BJ (cell line): ENCODE data around the gene DNHD1. TPM values are rescaled to one million over a fixed set of nuclear protein-coding genes. Genes with fewer than 3 reads are reported as not detected.

ENCODE experiments used
- CTCF ChIA-PET: fragments of 350-600 bp; formaldehyde crosslinking; extraction: SDS; loops from one replicate; lab custom pipeline; 2021; ENCODE audit warnings: antibody characterized with exemption, inconsistent platforms; lab: Yijun Ruan, JAX
- POLR2A ChIA-PET: fragments of 300-600 bp; sonication (Branson Sonifier 250); formaldehyde crosslinking; extraction: SDS; loops from one replicate; lab custom pipeline; 2021; ENCODE audit warnings: antibody characterized with exemption; lab: Charles Lee
- DNase-seq: peaks from one replicate; pipeline ENCODE4 v3.0.0-alpha.2; 2011; ENCODE audit warnings: low read depth
- H3K27me3 ChIP-seq: 2 replicates; pipeline ENCODE4 v1.6.0; 2011; ENCODE audit warnings: low read length; ENCODE audit not compliant: control insufficient read depth, insufficient read depth
- H3K36me3 ChIP-seq: 2 replicates; pipeline ENCODE4 v1.5.1; 2011; ENCODE audit warnings: low read length; ENCODE audit not compliant: control insufficient read depth, insufficient read depth
- H3K4me3 ChIP-seq: 2 replicates; pipeline ENCODE4 v1.5.1; 2011; ENCODE audit warnings: low read depth, mild to moderate bottlenecking, control low read depth, low read length
- CTCF ChIP-seq: IDR thresholded peaks from 2 replicates; pipeline ENCODE4 v1.5.1; 2011; ENCODE audit warnings: low read depth, mild to moderate bottlenecking, control low read depth, inconsistent platforms, low read length, moderate library complexity; ENCODE audit not compliant: insufficient read depth
- polyA minus RNA-seq: library from RNA; depleted of rRNA, polyadenylated mRNA; stranded (reverse); fragments of >200 nt; gene quantifications from 2 replicates; pipeline ENCODE4 v1.2.3, GENCODE V29; 2011; rRNA and poly(A)+ RNA removed
- polyA plus RNA-seq: library from polyadenylated mRNA; depleted of rRNA; stranded (reverse); fragments of >200 nt; gene quantifications from 2 replicates; pipeline ENCODE4 v1.2.3, GENCODE V29; 2011; rRNA removed

DNHD1 gene
- polyA plus RNA-seq (2.3 and 3.1 TPM in 2 replicates), polyA minus RNA-seq (8.6 and 12.0 TPM in 2 replicates)

- no peak for TF ChIP-seq CTCF
- Histone ChIP-seq H3K36me3 (peaks cover 5% of the 10 kb centered on the region), H3K27me3 (no peaks in the 10 kb centered on the region), H3K4me3 (no peak within 1 kb of the TSS)
- DNase-seq, result no peak
- CTCF ChIA-PET, result interaction anchor here (1.1 to 2.0 kb wide), 3 partner anchors 59 to 186 kb away, joined by 5 to 6 read pairs (median 5); partner anchors contain the start of gene MRPL17
- POLR2A ChIA-PET, result interaction anchor here (0.7 kb wide), 1 partner anchor 253 kb away, joined by 5 read pairs; no protein-coding TSS in a partner anchor
Observed at GRCh38 chr11:6497069-6497839, at the start of gene DNHD1. TSS of gene DNHD1 (plus strand) at chr11:6497280. CDS start at chr11:6498216, 936 bp downstream.

GRCh38 chr11:6448574-6448973, 48.5 kb upstream of the DNHD1 start:
- Histone ChIP-seq H3K27me3 (no peaks in the 10 kb centered on the region), H3K4me3 (no peak overlapping the region), H3K36me3 (peaks cover 14% of the 10 kb centered on the region)
- ChIA-PET CTCF (interaction anchor here (0.6 to 4.0 kb wide), 5 partner anchors 10 to 69 kb away, joined by 3 to 27 read pairs (median 5); no protein-coding TSS in a partner anchor), POLR2A (no interaction called here)
- DNase-seq, result no peak
- TF ChIP-seq CTCF, result no peak

GRCh38 chr11:6452219-6452618, 44.9 kb upstream of the DNHD1 start:
- TF ChIP-seq CTCF, result no peak
- no peak for DNase-seq
- no peaks in the 10 kb centered on the region for H3K27me3 ChIP-seq
- H3K4me3 ChIP-seq, result no peak overlapping the region
- CTCF ChIA-PET, result interaction anchor here (4.5 to 6.1 kb wide), 2 partner anchors 9 to 73 kb away, joined by 21 to 61 read pairs; partner anchors contain the start of gene HPX
- POLR2A ChIA-PET, result no interaction called here
- peaks cover 34% of the 10 kb centered on the region for H3K36me3 ChIP-seq

GRCh38 chr11:6453152-6453551, 43.9 kb upstream of the DNHD1 start:
- DNase-seq, result no peak
- H3K36me3 ChIP-seq, result peaks cover 38% of the 10 kb centered on the region
- no peak for TF ChIP-seq CTCF
- no peaks in the 10 kb centered on the region for H3K27me3 ChIP-seq
- ChIA-PET CTCF (interaction anchor here (0.9 to 6.1 kb wide), 4 partner anchors 10 to 252 kb away, joined by 3 to 61 read pairs (median 17); partner anchors contain the start of gene HPX), POLR2A (no interaction called here)
- no peak overlapping the region for H3K4me3 ChIP-seq

- no peaks in the 10 kb centered on the region for H3K27me3 ChIP-seq
- CTCF ChIA-PET, result interaction anchor here (1.2 to 6.1 kb wide), 4 partner anchors 12 to 76 kb away, joined by 4 to 61 read pairs (median 17); partner anchors contain the start of gene HPX
- H3K36me3 ChIP-seq, result peaks cover 34% of the 10 kb centered on the region
- POLR2A ChIA-PET, result no interaction called here
- no peak overlapping the region for H3K4me3 ChIP-seq
- TF ChIP-seq CTCF, result no peak
- DNase-seq, result no peak
Observed at GRCh38 chr11:6455070-6455469, 42.0 kb upstream of the DNHD1 start.
